ENCODE measurements around the gene KNSTRN.

Gene KNSTRN

DNA sequence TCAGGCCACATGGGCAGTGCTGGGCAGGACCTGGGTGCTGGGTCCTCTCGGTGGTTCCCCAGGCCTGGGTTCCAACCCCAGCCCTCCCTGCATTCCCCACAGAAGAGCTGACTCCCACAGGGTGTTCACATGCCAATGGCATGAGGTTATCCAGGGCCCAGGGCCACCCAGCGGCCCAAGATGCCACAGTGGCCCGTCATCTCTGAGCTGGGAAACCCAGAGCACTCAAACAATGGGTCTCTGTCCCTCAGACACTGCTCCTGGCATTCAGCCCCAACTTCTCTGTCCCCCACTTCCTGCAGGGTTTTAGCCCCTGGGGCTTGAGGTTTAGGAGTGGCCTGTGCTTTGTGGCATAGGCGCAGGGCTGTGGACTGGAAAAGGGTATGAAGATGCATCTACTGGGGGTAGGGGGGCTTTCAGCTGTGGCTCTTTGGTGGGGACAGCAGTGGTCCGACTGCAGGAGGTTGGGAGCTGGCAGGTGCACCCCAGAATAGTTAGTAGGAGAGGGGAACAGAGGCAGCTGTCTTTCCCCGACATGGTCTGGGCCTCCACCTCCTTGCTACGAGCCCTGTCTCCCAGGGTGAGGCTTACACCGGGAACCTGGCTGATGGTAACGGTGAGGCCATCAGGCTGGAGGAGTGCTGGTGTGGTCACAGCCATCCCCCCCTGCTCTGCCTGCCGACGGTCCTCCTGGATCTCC, 43.5 kb upstream of the KNSTRN start:
- no peaks in the 10 kb centered on the region for H3K36me3 ChIP-seq (ENCODE audit: control insufficient read depth, insufficient read depth, low read length)
- peak overlapping the region; percentile 56 for H3K4me3 ChIP-seq (ENCODE audit: low read depth, low read length)
- no peak overlapping the region for H3K27ac ChIP-seq
- H3K4me1 ChIP-seq: peaks cover 23% of the 10 kb centered on the region
- peak overlapping the region; percentile 76 for H3K4me2 ChIP-seq (ENCODE audit: low read length)
- H3K9me3 ChIP-seq (ENCODE audit: control insufficient read depth, low read length): no peaks in the 10 kb centered on the region
- H3K9ac ChIP-seq: no peak overlapping the region
- TF ChIP-seq, protein P1, sequence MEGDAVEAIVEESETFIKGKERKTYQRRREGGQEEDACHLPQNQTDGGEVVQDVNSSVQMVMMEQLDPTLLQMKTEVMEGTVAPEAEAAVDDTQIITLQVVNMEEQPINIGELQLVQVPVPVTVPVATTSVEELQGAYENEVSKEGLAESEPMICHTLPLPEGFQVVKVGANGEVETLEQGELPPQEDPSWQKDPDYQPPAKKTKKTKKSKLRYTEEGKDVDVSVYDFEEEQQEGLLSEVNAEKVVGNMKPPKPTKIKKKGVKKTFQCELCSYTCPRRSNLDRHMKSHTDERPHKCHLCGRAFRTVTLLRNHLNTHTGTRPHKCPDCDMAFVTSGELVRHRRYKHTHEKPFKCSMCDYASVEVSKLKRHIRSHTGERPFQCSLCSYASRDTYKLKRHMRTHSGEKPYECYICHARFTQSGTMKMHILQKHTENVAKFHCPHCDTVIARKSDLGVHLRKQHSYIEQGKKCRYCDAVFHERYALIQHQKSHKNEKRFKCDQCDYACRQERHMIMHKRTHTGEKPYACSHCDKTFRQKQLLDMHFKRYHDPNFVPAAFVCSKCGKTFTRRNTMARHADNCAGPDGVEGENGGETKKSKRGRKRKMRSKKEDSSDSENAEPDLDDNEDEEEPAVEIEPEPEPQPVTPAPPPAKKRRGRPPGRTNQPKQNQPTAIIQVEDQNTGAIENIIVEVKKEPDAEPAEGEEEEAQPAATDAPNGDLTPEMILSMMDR (IDR thresholded peaks at IDR 0.05): no peak
- no peak overlapping the region for H2AFZ ChIP-seq
- H3K27me3 ChIP-seq (ENCODE audit: control insufficient read depth, insufficient read depth, low read length): no peaks in the 10 kb centered on the region
- peaks cover 12% of the 10 kb centered on the region for H3K79me2 ChIP-seq

- peaks cover 12% of the 10 kb centered on the region for H3K79me2 ChIP-seq
- peak overlapping the region; percentile 92 for H3K27ac ChIP-seq
- no peaks in the 10 kb centered on the region for H3K9me3 ChIP-seq (ENCODE audit: control insufficient read depth, low read length)
- peak overlapping the region; percentile 76 for H3K4me2 ChIP-seq (ENCODE audit: low read length)
- H3K9ac ChIP-seq: no peak overlapping the region
- no peaks in the 10 kb centered on the region for H3K27me3 ChIP-seq (ENCODE audit: control insufficient read depth, insufficient read depth, low read length)
- H3K4me3 ChIP-seq (ENCODE audit: low read depth, low read length): peak overlapping the region; percentile 56
- H3K36me3 ChIP-seq (ENCODE audit: control insufficient read depth, insufficient read depth, low read length): no peaks in the 10 kb centered on the region
- H3K4me1 ChIP-seq: peaks cover 23% of the 10 kb centered on the region
- H2AFZ ChIP-seq: peak overlapping the region; percentile 23
- TF ChIP-seq, protein P1 (IDR thresholded peaks at IDR 0.05): no peak
These were observed 42.9 kb upstream of the KNSTRN start for GRCh38 chr15:40339621-40339945.

- TF ChIP-seq, protein P1 (IDR thresholded peaks at IDR 0.05): no peak
- Histone ChIP-seq H3K27me3 (ENCODE audit: control insufficient read depth, insufficient read depth, low read length) (no peaks in the 10 kb centered on the region), H3K79me2 (peaks cover 12% of the 10 kb centered on the region), H3K36me3 (ENCODE audit: control insufficient read depth, insufficient read depth, low read length) (no peaks in the 10 kb centered on the region), H2AFZ (peak overlapping the region; percentile 23), H3K4me2 (ENCODE audit: low read length) (peak overlapping the region; percentile 76), H3K27ac (peak overlapping the region; percentile 92), H3K9ac (no peak overlapping the region), H3K4me3 (ENCODE audit: low read depth, low read length) (peak overlapping the region; percentile 56), H3K4me1 (peaks cover 23% of the 10 kb centered on the region), H3K9me3 (ENCODE audit: control insufficient read depth, low read length) (no peaks in the 10 kb centered on the region)
These were observed 42.3 kb upstream of the KNSTRN start for GRCh38 chr15:40340038-40340739.

DNA sequence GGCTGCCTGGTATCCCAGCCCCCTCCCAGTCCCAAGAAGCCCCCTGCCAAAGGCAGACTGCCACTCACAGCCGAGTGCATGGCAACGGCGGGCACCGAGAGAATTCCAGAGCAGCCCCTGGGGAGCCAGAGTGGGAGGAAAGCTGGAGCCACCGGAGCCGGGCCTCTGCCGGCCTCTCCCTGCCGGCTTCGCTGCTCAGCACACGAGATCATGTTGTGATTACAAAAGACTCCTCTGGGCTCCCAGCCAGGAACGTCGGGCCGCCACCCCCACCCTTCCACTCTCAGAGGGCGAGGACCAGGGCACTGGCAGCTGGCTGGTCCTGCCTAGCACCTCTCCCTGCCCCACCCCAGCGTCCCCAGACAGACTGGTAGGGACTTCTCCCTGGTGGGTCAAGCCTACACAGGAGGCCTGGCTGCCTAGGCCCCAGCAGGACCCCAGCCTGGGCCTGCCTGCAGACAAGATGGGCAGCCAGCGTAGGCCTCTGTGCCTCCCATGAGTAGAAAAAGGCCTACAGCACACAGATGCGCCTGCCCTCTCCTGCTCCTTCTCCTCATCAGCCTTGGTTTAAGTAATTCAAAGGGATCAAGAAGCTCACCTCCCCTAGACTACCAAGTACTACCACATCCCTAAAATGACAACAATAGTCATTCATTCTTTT, 41.7 kb upstream of the KNSTRN start, which contains the start of gene CCDC9B:
TSS of gene CCDC9B (minus strand) at position 200 of the 661 bp plus-strand sequence. CDS start at position 80, 120 bp downstream.
- H3K9me3 ChIP-seq (ENCODE audit: control insufficient read depth, low read length): no peaks in the 10 kb centered on the region
- no peaks in the 10 kb centered on the region for H3K36me3 ChIP-seq (ENCODE audit: control insufficient read depth, insufficient read depth, low read length)
- H3K27ac ChIP-seq: peak within 1 kb of the TSS; percentile 92
- H3K27me3 ChIP-seq (ENCODE audit: control insufficient read depth, insufficient read depth, low read length): no peaks in the 10 kb centered on the region
- TF ChIP-seq, protein P1 (IDR thresholded peaks at IDR 0.05): peak; percentile 7
- peak within 1 kb of the TSS; percentile 23 for H2AFZ ChIP-seq
- peak within 1 kb of the TSS; percentile 56 for H3K4me3 ChIP-seq (ENCODE audit: low read depth, low read length)
- peaks cover 12% of the 10 kb centered on the region for H3K79me2 ChIP-seq
- H3K4me2 ChIP-seq (ENCODE audit: low read length): peak within 1 kb of the TSS; percentile 76
- H3K4me1 ChIP-seq: peaks cover 23% of the 10 kb centered on the region
- no peak within 1 kb of the TSS for H3K9ac ChIP-seq

Data from parathyroid adenoma (tissue), 2 donors.